Neuronal stem cell (in vitro differentiated cells): Measurements from ENCODE around the gene ZNF513.
"Not testable (repeated sequence)": the region's sequence is repeated elsewhere in the genome, so short reads cannot be mapped to it uniquely, and the experiment has no call there.

Experiments used
- DNase-seq: peaks from one replicate; pipeline ENCODE4 v3.0.0-alpha.2; 2013; ENCODE audit warnings: low spot score
- H2AFZ ChIP-seq: one replicate; pipeline ENCODE4 v1.6.1; 2013; ENCODE audit warnings: mild to moderate bottlenecking, low read length, inconsistent platforms
- H2AK5ac ChIP-seq: 2 replicates; pipeline ENCODE4 v1.6.1; 2013; ENCODE audit warnings: low read depth, mild to moderate bottlenecking, inconsistent platforms, low read length, moderate library complexity, mixed read lengths
- H2BK120ac ChIP-seq: 2 replicates; pipeline ENCODE4 v1.6.1; 2013; ENCODE audit warnings: low read depth, mild to moderate bottlenecking, inconsistent platforms, low read length, moderate library complexity, mixed read lengths
- H2BK12ac ChIP-seq: one replicate; pipeline ENCODE4 v1.6.1; 2013; ENCODE audit warnings: low read length, inconsistent platforms
- H2BK15ac ChIP-seq: 2 replicates; pipeline ENCODE4 v1.6.1; 2013; ENCODE audit warnings: mild to moderate bottlenecking, low read length, inconsistent platforms, mixed read lengths
- H2BK5ac ChIP-seq: one replicate; pipeline ENCODE4 v1.6.1; 2013; ENCODE audit warnings: inconsistent platforms, mild to moderate bottlenecking, low read length, moderate library complexity
- H3K14ac ChIP-seq: one replicate; pipeline ENCODE4 v1.6.1; 2013; ENCODE audit warnings: low read length, inconsistent platforms
- H3K18ac ChIP-seq: 2 replicates; pipeline ENCODE4 v1.6.1; 2013; ENCODE audit warnings: low read length, inconsistent platforms
- H3K23ac ChIP-seq: 2 replicates; pipeline ENCODE4 v1.6.1; 2013; ENCODE audit warnings: low read depth, mild to moderate bottlenecking, mixed read lengths, low read length, inconsistent platforms; ENCODE audit not compliant: poor library complexity
- H3K27ac ChIP-seq: replicated peaks from 3 replicates; pipeline ENCODE4 v1.5.1; 2013; ENCODE audit warnings: low read length, inconsistent platforms
- H3K27me3 ChIP-seq, 3 experiments: 2 replicates each; pipeline ENCODE4 v1.6.1; 2013; ENCODE audit warnings: low read length in 3 of 3, mild to moderate bottlenecking in 2 of 3, inconsistent platforms in 1 of 3, low read depth in 1 of 3, mixed read lengths in 1 of 3, moderate library complexity in 1 of 3; ENCODE audit not compliant: control insufficient read depth in 3 of 3, insufficient read depth in 3 of 3
- H3K36me3 ChIP-seq, 2 donors: replicated peaks in 1 of 2; 2 replicates each; pipeline ENCODE4 v1.6.1; 2013; ENCODE audit warnings: low read length in 2 of 2; ENCODE audit not compliant: control insufficient read depth in 2 of 2, insufficient read depth in 2 of 2
- H3K4ac ChIP-seq: 2 replicates; pipeline ENCODE4 v1.6.1; 2013; ENCODE audit warnings: inconsistent platforms, mild to moderate bottlenecking, low read length, moderate library complexity
- H3K4me1 ChIP-seq, 2 donors: 1 replicate in 1 of 2; 2 replicates in 1 of 2; pipeline ENCODE4 v1.6.1; 2013; ENCODE audit warnings: low read length in 2 of 2, low read depth in 1 of 2; ENCODE audit not compliant: control insufficient read depth in 2 of 2, insufficient read depth in 1 of 2
- H3K4me2 ChIP-seq: one replicate; pipeline ENCODE4 v1.6.1; 2013; ENCODE audit warnings: mild to moderate bottlenecking, low read length, inconsistent platforms; ENCODE audit not compliant: insufficient read depth, poor library complexity, severe bottlenecking
- H3K4me3 ChIP-seq, 2 donors: 2 replicates each; pipeline ENCODE4 v1.5.1; 2013; ENCODE audit warnings: low read length in 2 of 2, mild to moderate bottlenecking in 2 of 2, inconsistent platforms in 1 of 2, moderate library complexity in 1 of 2
- H3K79me1 ChIP-seq: one replicate; pipeline ENCODE4 v1.6.1; 2013; ENCODE audit warnings: low read depth, mild to moderate bottlenecking, inconsistent platforms, low read length, moderate library complexity
- H3K9ac ChIP-seq: one replicate; pipeline ENCODE4 v1.6.1; 2013; ENCODE audit warnings: mild to moderate bottlenecking, low read depth, low read length, inconsistent platforms; ENCODE audit not compliant: poor library complexity
- H3K9me3 ChIP-seq, 2 donors: replicated peaks in 1 of 2; 2 replicates each; pipeline versions ENCODE3 to v1.6.1; 2013; ENCODE audit warnings: low read length in 2 of 2, mild to moderate bottlenecking in 2 of 2, inconsistent platforms in 1 of 2, low read depth in 1 of 2, mixed read lengths in 1 of 2, moderate library complexity in 1 of 2; ENCODE audit not compliant: control insufficient read depth in 2 of 2, insufficient read depth in 1 of 2
- H4K8ac ChIP-seq: one replicate; pipeline ENCODE4 v1.6.1; 2013; ENCODE audit warnings: low read depth, mild to moderate bottlenecking, inconsistent platforms, low read length, moderate library complexity
- H4K91ac ChIP-seq: one replicate; pipeline ENCODE4 v1.6.1; 2013; ENCODE audit warnings: low read length, low read depth, mild to moderate bottlenecking, inconsistent platforms; ENCODE audit not compliant: poor library complexity
- WGBS, 2 donors: extraction: QIAGEN DNeasy Blood & Tissue Kit; methylation state at CpG; one replicate each; pipeline ENCODE4 v1.1.7; 2013; ENCODE audit warnings: missing lambda C conversion rate in 2 of 2, mixed read lengths in 1 of 2; ENCODE audit not compliant: insufficient read length in 2 of 2, insufficient replicate concordance in 1 of 2; ENCODE audit errors: extremely low coverage in 2 of 2; 5-methylcytosine and 5-hydroxymethylcytosine counted together

The ZNF513 gene

GRCh38 chr2:27353386-27353761, 27.2 kb downstream of the ZNF513 start:
- peaks cover 2 to 25% of the 10 kb centered on the region in 2 donors for H3K36me3 ChIP-seq
- H3K4me2 ChIP-seq, H3K4me3 ChIP-seq, H4K8ac ChIP-seq, H3K9me3 ChIP-seq, H3K23ac ChIP-seq, H2AFZ ChIP-seq, H3K4me1 ChIP-seq, H3K27ac ChIP-seq, H3K79me1 ChIP-seq, H3K27me3 ChIP-seq, H3K9ac ChIP-seq, H3K14ac ChIP-seq, H4K91ac ChIP-seq, H3K4ac ChIP-seq, H3K18ac ChIP-seq, H2BK12ac ChIP-seq, H2AK5ac ChIP-seq, H2BK120ac ChIP-seq, DNase-seq, H2BK15ac ChIP-seq, H2BK5ac ChIP-seq: not testable (repeated sequence)
- WGBS, 2 donors, result no CpG with 5 or more reads among the region's 5 CpGs

- Histone ChIP-seq H2BK12ac (no peak overlapping the region), H2AK5ac (no peak overlapping the region), H3K4me3 (no peak overlapping the region), H3K36me3 (peaks cover 2 to 22% of the 10 kb centered on the region in 2 donors), H3K4ac (no peak overlapping the region), H2BK5ac (no peak overlapping the region), H3K9ac (no peak overlapping the region), H3K27ac (no peak overlapping the region), H2BK120ac (no peak overlapping the region), H3K4me1 (peaks cover 0 to 3% of the 10 kb centered on the region in 2 donors), H4K8ac (no peak overlapping the region), H2BK15ac (no peak overlapping the region), H3K23ac (no peak overlapping the region), H3K4me2 (no peak overlapping the region), H3K14ac (no peak overlapping the region), H2AFZ (no peak overlapping the region), H4K91ac (no peak overlapping the region), H3K9me3 (no peaks in the 10 kb centered on the region), H3K18ac (no peak overlapping the region), H3K27me3 (no peaks in the 10 kb centered on the region), H3K79me1 (peaks cover 10% of the 10 kb centered on the region)
- no peak for DNase-seq
- WGBS, 2 donors, result no CpG with 5 or more reads among the region's 6 CpGs
Observed at GRCh38 chr2:27351802-27352598, 28.5 kb downstream of the ZNF513 start.

GRCh38 chr2:27350106-27350693, 30.3 kb downstream of the ZNF513 start:
- Histone ChIP-seq H3K27ac (no peak overlapping the region), H3K4me1 (no peaks in the 10 kb centered on the region), H2BK5ac (no peak overlapping the region), H2AK5ac (no peak overlapping the region), H2BK120ac (no peak overlapping the region), H3K79me1 (peaks cover 9% of the 10 kb centered on the region), H3K36me3 (peaks cover 2 to 22% of the 10 kb centered on the region in 2 donors), H4K8ac (no peak overlapping the region), H2BK15ac (no peak overlapping the region), H2AFZ (no peak overlapping the region), H3K4me3 (no peak overlapping the region), H3K27me3 (no peaks in the 10 kb centered on the region), H3K4ac (no peak overlapping the region), H3K9ac (no peak overlapping the region), H3K23ac (no peak overlapping the region), H3K4me2 (no peak overlapping the region), H3K9me3 (no peaks in the 10 kb centered on the region), H3K18ac (no peak overlapping the region), H4K91ac (no peak overlapping the region), H2BK12ac (no peak overlapping the region), H3K14ac (no peak overlapping the region)
- DNase-seq, result no peak
- no CpG with 5 or more reads among the region's 7 CpGs for whole genome bisulfite sequencing, 2 donors

GRCh38 chr2:27347641-27348040, 32.9 kb downstream of the ZNF513 start:
- no peak overlapping the region for H3K23ac ChIP-seq
- no peaks in the 10 kb centered on the region for H3K9me3 ChIP-seq
- H3K79me1 ChIP-seq, result peaks cover 7% of the 10 kb centered on the region
- H2AFZ ChIP-seq, result no peak overlapping the region
- no peak overlapping the region for H4K91ac ChIP-seq
- no peaks in the 10 kb centered on the region for H3K4me1 ChIP-seq
- no peak overlapping the region for H2BK5ac ChIP-seq
- H3K27me3 ChIP-seq, result no peaks in the 10 kb centered on the region
- H3K4me3 ChIP-seq, result no peak overlapping the region
- H3K27ac ChIP-seq, result no peak overlapping the region
- H2BK120ac ChIP-seq, result no peak overlapping the region
- H3K4ac ChIP-seq, result no peak overlapping the region
- no peak overlapping the region for H3K4me2 ChIP-seq
- no peak overlapping the region for H3K18ac ChIP-seq
- no peak overlapping the region for H2BK12ac ChIP-seq
- no peak for DNase-seq
- H2AK5ac ChIP-seq, result no peak overlapping the region
- no peak overlapping the region for H2BK15ac ChIP-seq
- H4K8ac ChIP-seq, result no peak overlapping the region
- no CpG with 5 or more reads among the region's 2 CpGs for WGBS, 2 donors
- H3K36me3 ChIP-seq, result peaks cover 2 to 33% of the 10 kb centered on the region in 2 donors
- H3K9ac ChIP-seq, result no peak overlapping the region
- no peak overlapping the region for H3K14ac ChIP-seq
